GM11168 (cell line): ENCODE data around the gene KCNQ1.
"Not testable (repeated sequence)": the region's sequence is repeated elsewhere in the genome, so short reads cannot be mapped to it uniquely, and the experiment has no call there.

Source experiments
- in situ Hi-C: fragments of 300-500 bp; cut with MboI; formaldehyde crosslinking; loops from one replicate; pipeline ENCODE4 v1.12.0; 2022; ENCODE audit warnings: low sequenced_read_pairs; ENCODE audit not compliant: unreplicated experiment

The KCNQ1 gene

GRCh38 chr11:2468363-2469235, 23.8 kb downstream of the KCNQ1 start:
- in situ Hi-C loops, result no loop called here

- in situ Hi-C loops, result no loop called here
Measured at GRCh38 chr11:2470495-2470894, 25.7 kb downstream of the KCNQ1 start.

GRCh38 chr11:2471048-2471803, 26.4 kb downstream of the KCNQ1 start:
- in situ Hi-C loops, result no loop called here

GRCh38 chr11:2471804-2472096, 26.9 kb downstream of the KCNQ1 start:
- in situ Hi-C loops, result no loop called here

DNA sequence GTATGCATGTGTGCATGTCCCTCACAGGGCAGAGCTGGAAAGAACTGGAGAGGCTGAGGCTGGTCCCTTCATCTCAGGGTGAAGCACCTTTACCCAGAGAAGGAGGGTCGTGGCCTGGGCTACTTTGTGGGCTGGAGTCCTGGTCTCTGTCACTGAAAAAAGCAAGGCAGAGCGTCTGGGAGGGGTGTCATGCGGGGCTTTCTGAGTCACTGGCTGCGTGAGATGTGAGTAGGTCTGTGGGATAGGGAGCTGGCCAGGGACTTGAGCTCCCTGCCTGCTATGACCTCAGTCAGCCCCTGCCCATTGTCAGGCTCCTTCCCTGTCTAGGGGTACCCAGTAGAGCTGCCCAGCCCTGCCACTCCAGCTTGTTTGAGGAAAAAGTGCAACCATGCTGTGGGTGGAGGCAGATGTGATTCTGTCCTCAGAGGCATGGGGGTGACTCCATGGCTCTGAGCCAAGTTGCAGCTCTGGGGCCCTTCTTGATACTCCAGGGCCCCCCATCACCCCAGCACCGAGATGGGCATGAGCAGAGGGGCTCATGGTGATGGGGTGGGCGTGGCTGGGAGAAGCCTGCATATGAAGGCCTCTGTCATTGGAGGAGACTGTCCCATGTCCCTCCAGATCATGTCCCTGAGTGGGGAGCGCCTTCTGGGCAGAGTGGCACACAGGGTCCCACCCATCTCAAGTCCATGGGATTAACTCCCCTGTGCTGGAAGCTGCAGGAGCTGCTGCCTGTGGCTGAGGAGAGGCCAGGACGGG, 27.8 kb downstream of the KCNQ1 start:
- in situ Hi-C loops, result no loop called here

DNA sequence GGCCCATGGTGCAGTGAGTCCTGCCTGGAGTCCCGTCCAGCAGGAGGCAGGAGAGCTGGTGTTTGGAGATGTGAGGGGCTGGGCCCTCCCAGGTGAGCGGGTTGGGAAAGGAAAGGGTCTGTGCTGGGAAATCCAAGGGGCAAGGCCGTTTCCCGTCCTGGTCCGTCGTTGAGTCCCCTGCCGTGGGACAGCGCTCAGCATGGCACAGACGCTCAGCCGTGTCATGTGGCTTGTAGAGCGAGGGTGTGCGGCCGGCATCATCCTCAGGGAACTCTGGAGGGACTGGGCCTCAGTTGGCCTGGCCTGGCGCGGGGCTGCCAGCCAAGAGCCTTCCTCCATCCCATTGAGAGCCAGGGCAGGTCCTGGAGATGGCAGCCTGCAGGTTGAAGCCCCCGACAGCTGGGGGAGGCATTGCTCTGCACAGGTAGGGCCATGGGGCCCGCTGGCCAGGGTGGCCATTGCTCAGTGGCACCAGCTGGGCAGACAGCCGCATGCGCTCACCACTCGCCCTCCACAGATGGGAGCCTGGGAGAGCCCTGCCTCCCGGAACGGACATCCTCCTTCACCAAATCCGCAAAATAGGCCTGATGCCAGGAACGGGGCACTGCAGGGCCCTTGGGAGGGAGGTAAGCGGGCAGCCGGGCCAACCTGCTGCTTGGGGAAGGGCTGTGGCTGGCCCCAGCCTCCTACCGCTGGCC, 28.7 kb downstream of the KCNQ1 start:
- in situ Hi-C loops, result no loop called here

DNA sequence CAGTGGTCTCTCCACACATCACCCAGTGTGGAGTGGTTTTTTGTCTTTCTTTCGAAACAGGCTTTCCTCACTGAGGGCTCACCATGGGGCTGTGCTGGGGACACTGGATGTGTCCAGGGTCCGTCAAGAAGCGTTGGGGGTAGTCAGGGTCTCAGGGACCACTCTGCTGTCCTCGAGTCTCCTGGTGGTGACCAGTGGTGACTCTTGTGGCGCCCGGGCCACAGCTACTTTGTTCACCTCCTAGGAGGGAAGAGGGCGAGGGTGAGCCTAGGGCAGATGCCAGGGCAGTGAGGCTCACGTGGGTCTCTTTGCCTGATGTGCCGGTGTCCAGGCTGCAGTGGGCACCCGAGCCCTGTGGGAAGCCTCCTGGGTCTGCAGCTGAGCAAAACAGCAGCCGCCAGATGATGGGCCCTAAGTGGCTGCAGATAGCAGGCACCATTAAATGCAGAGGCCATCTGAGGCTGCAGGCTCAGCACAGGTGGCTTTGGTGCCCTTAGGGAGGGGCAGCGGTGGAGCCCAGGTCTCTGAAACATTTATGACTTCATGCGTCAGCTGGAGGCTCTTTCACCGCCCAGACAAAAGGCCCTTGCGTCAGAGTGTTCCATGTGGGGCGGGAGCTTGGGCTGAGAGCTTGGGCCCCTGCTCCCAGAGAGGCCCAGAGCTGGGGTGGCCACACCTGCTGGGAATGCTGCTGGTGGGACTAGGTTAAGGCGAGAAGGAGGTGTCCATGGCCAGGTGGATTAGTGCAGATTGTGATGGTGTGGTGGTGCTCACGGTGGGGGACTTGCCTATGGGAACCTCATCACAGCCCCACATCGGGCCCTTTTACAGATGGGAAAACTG, 29.5 kb downstream of the KCNQ1 start:
- in situ Hi-C loops, result no loop called here

DNA sequence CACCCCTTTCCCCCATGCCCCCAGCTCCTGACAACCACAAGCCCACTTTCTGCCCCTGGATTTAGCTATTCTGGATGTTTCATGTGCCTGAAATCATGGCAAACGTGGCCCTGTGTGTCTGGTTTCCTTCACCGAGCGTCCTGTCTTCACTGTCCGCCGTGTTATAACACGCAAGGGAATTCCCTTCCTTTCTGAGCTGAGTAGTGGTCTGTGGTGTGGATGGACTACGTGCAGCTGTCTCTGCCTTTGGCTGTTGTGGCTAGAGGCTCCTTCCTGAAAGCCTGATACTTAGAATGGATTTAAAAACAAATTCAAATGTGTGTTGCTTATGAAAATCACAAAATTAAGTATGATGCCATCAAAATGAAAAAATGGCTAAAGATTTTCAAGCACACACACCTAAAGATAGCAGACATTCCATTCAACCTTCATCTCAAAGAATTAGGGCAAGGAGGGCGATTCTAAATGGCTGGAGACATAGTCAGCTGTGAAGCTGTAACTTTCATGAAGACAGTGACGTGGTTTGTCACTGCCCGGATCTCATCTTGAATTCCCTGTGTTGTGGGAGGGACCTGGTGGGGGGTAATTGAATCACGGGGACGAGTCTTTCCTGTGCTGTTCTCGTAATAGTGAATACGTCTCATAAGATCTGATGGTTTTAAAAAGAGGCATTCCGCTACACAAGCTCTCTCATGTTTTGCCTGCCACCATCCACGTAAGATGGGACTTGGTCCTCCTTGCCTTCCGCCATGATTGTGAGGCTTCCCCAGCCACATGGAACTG, 30.5 kb downstream of the KCNQ1 start:
- in situ Hi-C loops, result no loop called here

GRCh38 chr11:2477254-2477653, 32.4 kb downstream of the KCNQ1 start:
- in situ Hi-C loops, result no loop called here

GRCh38 chr11:2477936-2478335, 33.1 kb downstream of the KCNQ1 start:
- in situ Hi-C loops, result no loop called here

- in situ Hi-C loops, result not testable (repeated sequence)
Measured at GRCh38 chr11:2480067-2480873, 35.5 kb downstream of the KCNQ1 start.

GRCh38 chr11:2480874-2481220, 36.0 kb downstream of the KCNQ1 start:
- in situ Hi-C loops, result no loop called here

GRCh38 chr11:2481253-2481652, 36.4 kb downstream of the KCNQ1 start:
- in situ Hi-C loops, result no loop called here

DNA sequence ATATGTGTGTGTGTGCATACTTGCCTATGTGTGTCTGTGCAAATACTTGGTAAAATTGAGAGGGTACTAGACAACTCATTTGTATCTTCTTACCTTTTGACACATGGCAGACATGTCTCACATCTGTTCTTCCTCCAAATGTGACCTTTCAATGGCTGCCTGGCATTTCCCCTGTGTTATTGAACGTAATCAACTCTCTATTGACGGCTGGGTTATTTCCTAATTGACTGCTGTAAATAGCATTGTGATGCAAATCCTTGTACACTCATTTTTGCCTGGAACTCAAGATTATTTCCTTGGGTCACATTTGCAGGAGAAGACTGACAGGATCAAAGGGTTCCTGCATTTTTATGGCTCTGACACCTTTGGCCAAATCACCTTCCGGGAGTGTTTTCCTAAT, 37.4 kb downstream of the KCNQ1 start:
- in situ Hi-C loops, result no loop called here

DNA sequence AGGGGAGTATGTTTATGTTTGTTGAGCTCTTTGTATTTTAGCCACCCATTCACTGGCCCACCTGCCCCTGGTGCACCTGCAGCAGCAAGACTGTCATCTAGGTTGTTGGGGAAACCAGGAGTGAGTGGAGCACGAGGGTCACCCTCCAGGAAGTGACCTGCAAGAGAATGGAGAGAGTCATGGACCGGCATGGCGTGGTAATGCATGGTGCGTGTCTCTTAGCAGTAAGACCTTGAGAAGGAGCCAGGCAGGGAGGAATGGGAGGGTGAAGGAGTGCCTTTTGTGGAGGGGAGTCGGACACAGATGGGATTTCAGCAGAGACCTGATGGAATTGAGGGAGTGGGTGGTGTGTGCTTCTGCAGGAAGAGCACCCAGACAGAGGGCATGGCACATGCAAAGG, 37.9 kb downstream of the KCNQ1 start:
- in situ Hi-C loops, result no loop called here

DNA sequence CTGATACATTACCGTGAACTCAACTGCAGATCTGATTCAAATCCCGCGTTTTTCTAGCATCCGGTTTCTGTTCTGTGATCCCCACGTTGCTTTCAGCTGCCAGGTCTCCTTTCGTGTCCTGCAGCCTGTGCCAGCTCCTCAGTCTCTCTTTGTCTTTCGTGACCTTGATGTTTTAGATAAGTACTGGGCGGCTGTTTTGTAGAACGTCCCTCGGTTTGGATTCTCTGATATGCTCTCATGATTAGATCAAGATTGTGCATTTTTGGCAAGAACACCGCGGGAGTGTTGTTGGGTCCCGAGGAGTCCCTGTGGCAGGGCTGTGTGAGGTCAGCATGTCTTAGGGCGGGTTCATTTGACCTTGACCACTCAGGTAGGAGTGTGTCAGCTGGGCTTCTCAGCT, 38.6 kb downstream of the KCNQ1 start:
- in situ Hi-C loops, result no loop called here

- in situ Hi-C loops, result no loop called here
Measured at GRCh38 chr11:2484576-2485125, 39.8 kb downstream of the KCNQ1 start.

DNA sequence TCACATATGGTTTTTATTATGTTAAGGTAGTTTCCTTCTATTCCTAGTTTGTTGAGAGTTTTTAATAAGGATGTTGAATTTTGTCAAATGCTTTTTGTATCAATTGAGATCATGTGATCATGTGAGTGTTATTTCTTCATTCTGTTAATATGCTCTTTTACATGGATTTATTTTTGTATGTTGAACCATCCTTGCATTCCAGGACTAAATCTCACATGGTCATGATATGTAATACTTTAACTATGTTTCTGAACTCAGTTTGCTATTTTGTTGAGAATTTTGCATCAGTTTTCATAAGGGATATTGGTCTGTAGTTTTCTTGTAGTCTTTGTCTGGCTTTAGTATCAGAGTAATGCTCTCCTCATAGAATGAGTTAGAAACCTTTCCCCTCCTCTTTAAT, 43.2 kb downstream of the KCNQ1 start:
- in situ Hi-C loops, result no loop called here
